Activated CD4-positive, alpha-beta T cell treated with anti-CD3 and anti-CD28 coated beads, Interleukin-2, amount 10 ng/mL, durations not matched to agents 7 days and 5 days (primary cell): ENCODE results near the gene GAN. TPM values are rescaled to one million over a fixed set of nuclear protein-coding genes. Genes with fewer than 3 reads are reported as not detected.
"Not testable (repeated sequence)": the region's sequence is repeated elsewhere in the genome, so short reads cannot be mapped to it uniquely, and the experiment has no call there.

ENCODE experiments used
- CTCF ChIA-PET: fragments of 350-600 bp; sonication (Branson Sonifier 250); formaldehyde crosslinking; loops from one replicate; lab custom pipeline; 2021; ENCODE audit warnings: antibody characterized with exemption; lab: Charles Lee
- POLR2A ChIA-PET: fragments of 350-600 bp; sonication (Branson Sonifier 250); formaldehyde crosslinking; loops from one replicate; lab custom pipeline; 2021; ENCODE audit warnings: antibody characterized with exemption; lab: Charles Lee
- DNase-seq: peaks from one replicate; pipeline ENCODE4 v3.0.0-alpha.2; 2020
- H3K27ac Mint-ChIP-seq: one replicate; pipeline ENCODE4 v1.8.0; 2021; ENCODE audit warnings: mild to moderate bottlenecking, moderate library complexity, mixed read lengths
- H3K27me3 Mint-ChIP-seq: one replicate; pipeline ENCODE4 v1.8.0; 2021; ENCODE audit warnings: mixed read lengths
- H3K36me3 Mint-ChIP-seq: one replicate; pipeline ENCODE4 v1.8.0; 2021; ENCODE audit warnings: low read depth, mixed read lengths
- H3K4me1 Mint-ChIP-seq: one replicate; pipeline ENCODE4 v1.8.0; 2021; ENCODE audit warnings: mixed read lengths
- H3K4me3 Mint-ChIP-seq: one replicate; pipeline ENCODE4 v1.8.0; 2021; ENCODE audit warnings: mild to moderate bottlenecking, moderate library complexity, mixed read lengths
- H3K9me3 Mint-ChIP-seq: one replicate; pipeline ENCODE4 v1.8.0; 2021; ENCODE audit warnings: mixed read lengths
- total RNA-seq, 2 experiments: library from RNA; stranded (reverse); gene quantifications; one replicate each; pipeline ENCODE4 v1.2.3, GENCODE V29; 2021

GAN gene
- total RNA-seq, 2 experiments from 2014 or later, result 6.3 to 6.9 TPM

DNA sequence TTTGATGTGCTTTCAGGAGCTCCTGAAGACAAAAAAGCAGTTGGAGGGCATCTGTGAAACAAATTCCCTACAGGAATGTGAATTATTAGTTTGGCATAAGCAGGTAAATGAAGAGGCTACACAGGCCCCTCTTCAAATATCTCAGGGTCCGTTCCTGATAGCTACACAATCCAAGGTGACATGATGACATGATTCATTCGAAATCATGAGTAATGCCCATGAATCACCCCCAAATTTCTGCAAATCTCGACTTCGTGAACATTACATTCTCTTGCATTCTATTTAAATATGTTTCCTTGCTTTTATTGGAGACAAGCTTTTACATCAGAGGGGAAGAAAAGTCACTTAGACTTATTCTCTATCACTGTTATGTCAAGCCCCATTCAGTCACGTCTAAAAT, 22.3 kb downstream of the GAN start:
- no peak overlapping the region for H3K27ac Mint-ChIP-seq
- POLR2A ChIA-PET, result no interaction called here

DNA sequence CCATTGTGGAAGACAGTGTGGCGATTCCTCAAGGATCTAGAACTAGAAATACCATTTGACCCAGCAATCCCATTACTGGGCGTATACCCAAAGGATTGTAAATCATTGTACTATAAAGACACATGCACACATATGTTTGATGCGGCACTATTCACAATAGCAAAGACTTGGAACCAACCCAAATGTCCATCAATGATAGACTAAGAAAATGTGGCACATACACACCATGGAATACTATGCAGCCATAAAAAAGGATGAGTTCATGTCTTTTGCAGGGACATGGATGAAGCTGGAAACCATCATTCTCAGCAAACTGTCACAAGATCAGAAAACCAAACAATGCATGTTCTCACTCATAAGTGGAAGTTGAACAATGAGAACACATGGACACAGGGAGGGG, 30.4 kb downstream of the GAN start:
- POLR2A ChIA-PET, H3K27me3 Mint-ChIP-seq, H3K4me1 Mint-ChIP-seq, DNase-seq, H3K4me3 Mint-ChIP-seq, H3K27ac Mint-ChIP-seq: not testable (repeated sequence)
- H3K36me3 Mint-ChIP-seq, result peaks cover 14% of the 10 kb centered on the region
- peaks cover 33% of the 10 kb centered on the region for H3K9me3 Mint-ChIP-seq
- CTCF ChIA-PET, result interaction anchor here (0.6 kb wide), 1 partner anchor 409 kb away, joined by 3 read pairs; no protein-coding TSS in a partner anchor

More for the DNA sequence above, 22.3 kb downstream of the GAN start:
- Mint-ChIP-seq H3K27me3 (no peaks in the 10 kb centered on the region), H3K4me3 (no peak overlapping the region), H3K36me3 (peaks cover 7% of the 10 kb centered on the region), H3K4me1 (peaks cover 5% of the 10 kb centered on the region), H3K9me3 (no peaks in the 10 kb centered on the region)
- no peak for DNase-seq
- CTCF ChIA-PET, result interaction anchor here (0.6 kb wide), 1 partner anchor 136 kb away, joined by 6 read pairs; no protein-coding TSS in a partner anchor

DNA sequence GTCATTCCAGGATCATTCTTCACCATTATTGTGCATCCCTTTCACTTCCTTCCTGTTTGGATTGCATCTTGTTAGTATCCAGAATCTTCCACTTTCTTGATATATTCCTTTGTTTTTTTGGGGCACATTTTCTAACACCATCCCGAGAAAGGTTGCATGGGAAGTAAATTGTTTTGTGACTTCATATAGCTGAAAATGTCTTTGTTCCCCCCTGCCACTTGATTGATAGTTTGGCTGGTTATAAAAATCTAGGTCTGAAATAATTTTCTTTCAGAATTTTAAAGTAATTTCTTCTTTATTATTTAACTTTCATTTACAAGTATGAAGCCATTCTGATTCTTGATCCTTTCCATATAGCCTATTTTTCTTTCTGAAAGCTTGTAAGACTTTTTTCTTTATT, 32.7 kb downstream of the GAN start:
- peaks cover 16% of the 10 kb centered on the region for H3K36me3 Mint-ChIP-seq
- H3K27ac Mint-ChIP-seq, result no peak overlapping the region
- no peaks in the 10 kb centered on the region for H3K27me3 Mint-ChIP-seq
- H3K4me1 Mint-ChIP-seq, result no peaks in the 10 kb centered on the region
- DNase-seq, result no peak
- peaks cover 30% of the 10 kb centered on the region for H3K9me3 Mint-ChIP-seq
- POLR2A ChIA-PET, result no interaction called here
- no peak overlapping the region for H3K4me3 Mint-ChIP-seq
- CTCF ChIA-PET, result no interaction called here

DNA sequence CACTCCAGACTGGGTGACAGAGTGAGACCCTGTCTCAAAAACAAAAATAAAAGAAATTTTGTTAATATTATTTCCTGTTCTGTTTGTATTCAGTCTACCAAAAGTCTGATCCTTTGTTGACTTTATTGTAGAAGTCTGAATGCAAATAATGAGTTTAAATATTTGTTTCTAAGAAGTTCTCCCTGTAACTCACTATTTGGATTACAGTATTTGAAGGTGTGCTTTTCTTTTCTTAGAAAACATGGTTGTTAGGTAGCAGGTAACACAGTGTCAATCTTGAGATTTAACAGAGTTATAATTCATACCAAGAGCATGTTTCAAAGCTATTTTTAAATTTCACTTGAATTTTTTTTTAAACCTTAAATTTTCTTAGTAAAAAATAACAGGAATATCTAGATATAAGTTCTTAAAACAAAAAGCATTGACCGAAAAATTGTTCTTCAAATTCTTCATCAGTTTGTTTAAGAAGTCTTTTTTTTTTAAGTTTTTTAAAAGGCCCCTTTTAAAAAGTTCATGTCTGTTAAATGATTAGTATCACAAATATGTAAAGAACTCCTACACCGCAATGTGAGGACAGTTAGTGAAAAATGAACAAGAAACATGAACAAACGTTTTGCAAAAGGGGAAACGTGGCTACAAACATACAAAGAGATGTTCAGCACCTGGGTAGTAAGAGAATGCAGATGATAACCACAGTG, 35.0 kb downstream of the GAN start:
- peaks cover 3% of the 10 kb centered on the region for H3K4me1 Mint-ChIP-seq
- H3K27ac Mint-ChIP-seq, result no peak overlapping the region
- no peak overlapping the region for H3K4me3 Mint-ChIP-seq
- CTCF ChIA-PET, result interaction anchor here (1.4 kb wide), 1 partner anchor 11 kb away, joined by 8 read pairs; no protein-coding TSS in a partner anchor
- H3K36me3 Mint-ChIP-seq, result peaks cover 22% of the 10 kb centered on the region
- no peak for DNase-seq
- no peaks in the 10 kb centered on the region for H3K27me3 Mint-ChIP-seq
- H3K9me3 Mint-ChIP-seq, result peaks cover 19% of the 10 kb centered on the region
- POLR2A ChIA-PET, result no interaction called here

DNA sequence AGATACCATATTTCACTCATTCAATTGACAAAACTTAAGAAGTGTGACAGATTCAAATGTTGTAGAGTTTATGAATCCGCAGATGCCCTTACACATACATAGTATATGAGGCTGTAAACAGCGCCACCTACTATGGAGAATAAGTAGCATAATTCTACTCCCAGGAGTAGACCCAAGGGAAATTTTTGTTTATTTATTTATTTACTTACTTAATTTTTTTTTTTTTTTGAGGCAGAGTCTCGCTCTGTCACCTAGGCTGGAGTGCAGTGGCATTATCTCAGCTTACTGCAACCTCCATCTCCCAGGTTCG, 35.5 kb downstream of the GAN start:
- Mint-ChIP-seq H3K9me3 (peaks cover 19% of the 10 kb centered on the region), H3K27me3 (no peaks in the 10 kb centered on the region), H3K36me3 (peaks cover 22% of the 10 kb centered on the region), H3K4me3 (no peak overlapping the region), H3K27ac (no peak overlapping the region), H3K4me1 (peaks cover 3% of the 10 kb centered on the region)
- DNase-seq, result no peak
- CTCF ChIA-PET, result interaction anchor here (1.4 kb wide), 1 partner anchor 11 kb away, joined by 8 read pairs; no protein-coding TSS in a partner anchor
- POLR2A ChIA-PET, result no interaction called here

DNA sequence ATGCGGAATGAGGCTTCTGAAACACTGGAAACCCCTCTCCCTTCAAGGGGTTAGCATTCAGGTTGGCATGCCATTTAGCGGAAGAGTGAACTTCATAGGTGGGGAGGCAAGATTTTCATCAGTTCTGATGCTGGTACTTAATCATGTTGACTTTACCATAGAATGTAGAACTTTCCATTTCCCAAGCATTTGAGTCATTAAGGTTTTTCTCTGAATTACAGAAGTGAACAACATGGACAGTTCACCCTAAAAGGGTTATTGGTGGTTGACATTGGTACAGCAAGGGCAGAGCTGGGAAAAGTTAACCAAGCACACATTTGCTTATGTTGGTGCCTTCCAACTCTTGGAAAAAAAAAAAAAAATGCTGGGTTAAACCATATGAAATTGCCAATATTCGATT, 39.1 kb downstream of the GAN start:
- Mint-ChIP-seq H3K9me3 (peaks cover 2% of the 10 kb centered on the region), H3K27ac (no peak overlapping the region), H3K27me3 (no peaks in the 10 kb centered on the region), H3K36me3 (peaks cover 17% of the 10 kb centered on the region), H3K4me1 (peaks cover 3% of the 10 kb centered on the region), H3K4me3 (no peak overlapping the region)
- POLR2A ChIA-PET, result no interaction called here
- CTCF ChIA-PET, result interaction anchor here (0.9 kb wide), 1 partner anchor 24 kb away, joined by 3 read pairs; no protein-coding TSS in a partner anchor
- DNase-seq, result no peak

DNA sequence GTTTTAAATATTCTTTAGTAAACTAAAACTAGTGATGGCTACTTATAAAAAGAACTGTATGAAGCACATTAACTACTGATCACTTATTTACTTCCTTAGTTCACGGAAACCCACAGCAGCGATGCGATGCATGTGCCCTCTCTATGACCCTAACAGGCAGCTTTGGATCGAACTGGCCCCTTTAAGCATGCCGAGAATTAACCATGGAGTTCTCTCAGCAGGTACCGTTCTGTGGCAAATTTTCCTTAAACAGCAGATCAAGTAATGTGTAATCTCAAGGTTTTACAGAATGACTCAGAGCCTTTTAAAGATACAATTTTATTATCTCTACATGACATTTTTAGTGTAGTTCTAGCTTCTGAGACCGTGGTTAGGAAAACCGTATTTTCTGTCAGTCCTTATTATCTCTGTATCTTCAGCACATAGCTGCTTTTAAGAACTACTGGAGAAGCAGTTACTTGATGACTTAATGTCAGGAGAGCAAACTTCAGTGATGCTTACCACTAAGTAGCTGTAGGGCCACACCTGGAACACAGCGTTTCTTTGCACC, 43.0 kb downstream of the GAN start:
- no peak overlapping the region for H3K27ac Mint-ChIP-seq
- peaks cover 2% of the 10 kb centered on the region for H3K9me3 Mint-ChIP-seq
- no peak overlapping the region for H3K4me3 Mint-ChIP-seq
- POLR2A ChIA-PET, result no interaction called here
- H3K36me3 Mint-ChIP-seq, result peaks cover 14% of the 10 kb centered on the region
- DNase-seq, result no peak
- peaks cover 3% of the 10 kb centered on the region for H3K4me1 Mint-ChIP-seq
- H3K27me3 Mint-ChIP-seq, result no peaks in the 10 kb centered on the region
- CTCF ChIA-PET, result no interaction called here

DNA sequence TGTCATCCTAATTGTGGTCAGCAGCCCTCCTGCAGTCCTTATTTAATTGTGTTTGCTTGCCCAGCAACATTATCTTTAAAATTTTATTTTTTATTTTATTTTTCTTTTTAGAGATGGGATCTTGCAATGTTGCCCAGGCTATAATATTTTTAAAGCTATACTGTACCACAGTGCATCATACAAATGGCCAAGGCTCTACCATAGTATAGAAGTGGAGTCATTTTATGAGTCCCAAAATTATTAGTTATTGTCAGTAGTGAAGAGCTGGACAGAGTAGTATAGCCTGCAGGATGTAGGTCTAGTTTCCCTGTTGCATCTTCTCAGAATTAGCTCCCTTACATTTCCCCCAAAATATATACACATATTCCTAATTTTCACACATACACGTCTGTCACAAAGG, 44.1 kb downstream of the GAN start:
- Mint-ChIP-seq H3K9me3 (peaks cover 2% of the 10 kb centered on the region), H3K4me3 (no peak overlapping the region), H3K27ac (no peak overlapping the region), H3K27me3 (no peaks in the 10 kb centered on the region), H3K4me1 (no peaks in the 10 kb centered on the region), H3K36me3 (peaks cover 13% of the 10 kb centered on the region)
- POLR2A ChIA-PET, result no interaction called here
- DNase-seq, result no peak
- CTCF ChIA-PET, result interaction anchor here (0.6 kb wide), 1 partner anchor 366 kb away, joined by 3 read pairs; no protein-coding TSS in a partner anchor

DNA sequence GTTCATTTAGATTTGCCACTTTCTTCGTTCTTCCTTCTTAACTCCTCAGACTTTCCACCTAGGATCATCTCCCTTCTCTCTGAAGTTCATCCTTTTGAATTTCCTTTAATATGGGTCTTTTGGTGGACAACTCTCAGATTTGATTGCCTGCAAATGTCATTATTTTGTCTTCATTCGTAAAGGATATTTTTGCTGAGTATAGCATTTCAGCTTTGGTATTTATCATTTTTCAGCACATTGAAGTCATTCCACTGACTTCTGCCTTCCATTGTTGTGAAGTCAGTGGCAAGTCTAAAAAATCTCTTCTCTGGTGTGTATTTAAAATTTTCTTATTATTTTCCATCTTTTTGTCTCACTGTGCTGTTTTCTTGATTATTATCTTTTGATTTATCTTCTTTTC, 45.4 kb downstream of the GAN start:
- H3K36me3 Mint-ChIP-seq, result peaks cover 13% of the 10 kb centered on the region
- no peak overlapping the region for H3K27ac Mint-ChIP-seq
- H3K27me3 Mint-ChIP-seq, result no peaks in the 10 kb centered on the region
- H3K4me3 Mint-ChIP-seq, result no peak overlapping the region
- POLR2A ChIA-PET, result no interaction called here
- H3K9me3 Mint-ChIP-seq, result peaks cover 2% of the 10 kb centered on the region
- CTCF ChIA-PET, result no interaction called here
- no peaks in the 10 kb centered on the region for H3K4me1 Mint-ChIP-seq
- no peak for DNase-seq

DNA sequence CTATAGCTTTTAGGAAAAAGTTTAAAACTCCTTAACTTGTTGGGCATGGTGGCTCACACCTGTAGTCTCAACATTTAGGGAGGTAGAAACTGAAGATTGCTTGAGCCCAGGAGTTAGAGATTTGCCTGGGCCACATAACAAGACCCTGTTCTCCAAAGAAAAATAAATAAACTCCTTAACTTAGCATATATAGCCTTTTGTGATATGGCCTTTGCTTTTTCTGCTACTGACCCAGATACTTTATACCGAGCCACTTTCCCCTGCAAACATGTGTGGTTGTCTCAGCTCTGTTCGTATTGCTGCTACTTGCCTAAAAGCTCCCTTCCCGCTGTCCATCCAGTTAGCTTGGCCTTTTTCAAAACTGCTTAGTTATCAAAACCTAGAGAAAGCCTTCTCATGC, 51.0 kb downstream of the GAN start:
- ChIA-PET CTCF (interaction anchor here (0.9 to 1.7 kb wide), 5 partner anchors 17 to 395 kb away, joined by 3 to 5 read pairs (median 4); no protein-coding TSS in a partner anchor), POLR2A (no interaction called here)
- H3K27me3 Mint-ChIP-seq, result no peaks in the 10 kb centered on the region
- H3K36me3 Mint-ChIP-seq, result peaks cover 12% of the 10 kb centered on the region
- H3K4me3 Mint-ChIP-seq, result no peak overlapping the region
- H3K27ac Mint-ChIP-seq, result no peak overlapping the region
- H3K4me1 Mint-ChIP-seq, result peaks cover 6% of the 10 kb centered on the region
- no peaks in the 10 kb centered on the region for H3K9me3 Mint-ChIP-seq
- DNase-seq, result no peak

DNA sequence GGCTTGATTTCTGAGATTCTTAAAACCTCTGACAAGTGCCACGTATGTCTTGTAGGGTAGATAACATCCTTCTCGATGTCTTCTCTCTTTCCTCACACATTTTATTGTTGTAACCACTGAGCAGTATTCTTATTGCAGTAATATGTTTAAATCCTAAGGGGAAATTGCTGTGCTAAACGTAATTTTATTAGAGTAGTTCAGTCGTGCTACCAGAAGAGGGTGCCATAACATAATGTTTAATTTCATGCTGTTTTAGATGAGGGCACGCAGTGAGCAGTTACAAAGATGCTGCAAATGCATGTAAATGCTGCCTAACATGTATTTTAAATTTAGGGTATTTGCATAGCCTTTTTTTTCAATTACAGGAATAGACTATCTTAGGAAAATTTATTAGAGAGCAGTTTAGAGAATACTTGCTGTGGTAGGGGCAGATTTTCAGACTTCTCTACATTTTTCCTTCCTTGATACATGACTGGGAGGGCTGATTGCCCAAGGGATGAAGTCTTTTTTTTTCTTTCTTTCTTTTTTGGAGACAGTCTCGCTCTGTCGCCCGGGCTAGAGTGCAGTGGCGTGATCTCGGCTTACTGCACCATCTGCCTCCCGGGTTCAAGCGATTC, 51.7 kb downstream of the GAN start:
- Mint-ChIP-seq H3K4me3 (no peak overlapping the region), H3K27me3 (no peaks in the 10 kb centered on the region), H3K9me3 (no peaks in the 10 kb centered on the region), H3K27ac (no peak overlapping the region), H3K4me1 (peaks cover 6% of the 10 kb centered on the region), H3K36me3 (peaks cover 14% of the 10 kb centered on the region)
- peak; percentile 38 for DNase-seq
- POLR2A ChIA-PET, result no interaction called here
- CTCF ChIA-PET, result interaction anchor here (0.9 to 1.7 kb wide), 4 partner anchors 18 to 371 kb away, joined by 3 to 5 read pairs (median 4); no protein-coding TSS in a partner anchor

DNA sequence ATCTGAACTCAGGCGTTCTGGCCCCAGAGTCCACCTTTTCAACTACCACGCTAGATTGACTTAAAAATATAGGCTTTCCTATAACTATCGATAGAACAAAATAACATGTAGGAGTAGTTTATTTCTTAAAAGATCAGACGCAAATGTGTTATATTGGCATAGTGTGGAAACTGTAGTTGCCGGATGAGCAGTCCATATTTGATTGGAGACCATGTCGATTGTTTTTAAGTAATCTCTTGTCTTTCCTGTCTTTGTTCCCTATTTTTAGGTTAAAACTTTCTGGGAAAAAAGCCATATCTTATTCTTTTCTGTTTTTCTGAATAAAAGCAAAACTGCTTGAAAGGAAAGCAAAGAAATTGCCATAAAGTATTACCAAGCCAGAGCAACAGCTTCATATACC, 53.1 kb downstream of the GAN start:
- H3K27me3 Mint-ChIP-seq, result no peaks in the 10 kb centered on the region
- DNase-seq, result no peak
- peaks cover 6% of the 10 kb centered on the region for H3K4me1 Mint-ChIP-seq
- H3K27ac Mint-ChIP-seq, result no peak overlapping the region
- CTCF ChIA-PET, result interaction anchor here (0.6 to 0.7 kb wide), 2 partner anchors 366 to 373 kb away, joined by 3 read pairs; no protein-coding TSS in a partner anchor
- no peaks in the 10 kb centered on the region for H3K9me3 Mint-ChIP-seq
- POLR2A ChIA-PET, result no interaction called here
- H3K36me3 Mint-ChIP-seq, result peaks cover 18% of the 10 kb centered on the region
- H3K4me3 Mint-ChIP-seq, result no peak overlapping the region

DNA sequence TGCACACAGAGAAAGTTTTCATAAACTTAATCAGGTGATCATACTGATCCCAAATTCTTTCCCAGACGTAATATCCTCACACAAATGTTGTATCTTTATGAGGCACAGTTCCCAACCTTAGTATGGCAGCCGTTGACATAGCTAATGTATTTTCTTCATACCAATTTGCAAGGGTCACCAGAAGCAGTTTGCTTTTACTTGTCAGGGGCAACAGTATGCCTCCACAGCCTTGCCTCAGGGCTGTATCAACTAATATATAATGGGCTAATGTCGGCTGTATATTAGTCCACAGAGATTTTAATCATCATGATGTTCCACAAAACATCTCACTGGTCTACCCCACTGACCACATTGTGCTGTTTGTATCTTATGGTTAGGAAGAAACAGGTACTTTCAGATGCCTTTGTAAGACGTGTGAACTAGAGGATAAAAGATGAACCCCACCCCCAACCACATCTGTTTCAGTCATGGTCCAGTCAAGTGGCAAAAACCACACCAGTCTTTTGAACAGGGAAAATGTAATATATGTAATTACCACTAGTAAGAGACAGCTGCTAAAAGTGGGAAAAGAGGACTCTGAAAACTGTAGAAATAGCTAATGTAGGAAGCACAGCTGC, 55.2 kb downstream of the GAN start:
- Mint-ChIP-seq H3K27me3 (no peaks in the 10 kb centered on the region), H3K9me3 (no peaks in the 10 kb centered on the region), H3K4me1 (peaks cover 12% of the 10 kb centered on the region), H3K36me3 (peaks cover 15% of the 10 kb centered on the region), H3K27ac (no peak overlapping the region), H3K4me3 (no peak overlapping the region)
- DNase-seq, result no peak
- CTCF ChIA-PET, result no interaction called here
- POLR2A ChIA-PET, result no interaction called here
